GM12801 (cell line): ENCODE measurements around the gene LRRTM4.

Experiments used
- CTCF ChIP-seq: IDR thresholded peaks from one replicate; pipeline ENCODE4 v1.5.1; 2011; ENCODE audit warnings: control low read depth; ENCODE audit not compliant: insufficient read length; ENCODE audit errors: extremely low read depth

LRRTM4 gene

GRCh38 chr2:77009307-77009706 is 512.9 kb downstream of the LRRTM4 start:
- no peak for TF ChIP-seq CTCF

GRCh38 chr2:77008853-77009252 is 513.3 kb downstream of the LRRTM4 start:
- TF ChIP-seq CTCF, result no peak

- TF ChIP-seq CTCF, result no peak
These were observed 514.5 kb downstream of the LRRTM4 start for GRCh38 chr2:77007686-77008085.

GRCh38 chr2:77005522-77005921 is 516.7 kb downstream of the LRRTM4 start:
- no peak for TF ChIP-seq CTCF

- TF ChIP-seq CTCF, result no peak
These were observed 520.3 kb downstream of the LRRTM4 start for GRCh38 chr2:77001895-77002294.

GRCh38 chr2:76998704-76999103 is 523.5 kb downstream of the LRRTM4 start:
- TF ChIP-seq CTCF, result no peak

- no peak for TF ChIP-seq CTCF
These were observed 524.0 kb downstream of the LRRTM4 start for GRCh38 chr2:76998152-76998551.

GRCh38 chr2:76997296-76997695 is 524.9 kb downstream of the LRRTM4 start:
- TF ChIP-seq CTCF, result no peak
